HUES48 (cell line): ENCODE results near the gene PAX2.

Source experiments
- H3K27ac ChIP-seq: one replicate; pipeline ENCODE4 v1.7.0; 2013; ENCODE audit warnings: low read depth, low read length, inconsistent platforms
- H3K27me3 ChIP-seq: 2 replicates; pipeline ENCODE4 v1.6.1; 2013; ENCODE audit warnings: mild to moderate bottlenecking, low read length; ENCODE audit not compliant: control insufficient read depth, insufficient read depth
- H3K36me3 ChIP-seq: 2 replicates; pipeline ENCODE4 v1.6.1; 2013; ENCODE audit warnings: low read length; ENCODE audit not compliant: control insufficient read depth, insufficient read depth
- H3K4me1 ChIP-seq: 2 replicates; pipeline ENCODE4 v1.6.1; 2013; ENCODE audit warnings: mild to moderate bottlenecking, low read length; ENCODE audit not compliant: control insufficient read depth, insufficient read depth
- H3K4me3 ChIP-seq: 2 replicates; pipeline ENCODE4 v1.5.1; 2013; ENCODE audit warnings: mild to moderate bottlenecking, low read depth, low read length
- H3K9ac ChIP-seq: 2 replicates; pipeline ENCODE4 v1.6.1; 2013; ENCODE audit warnings: mild to moderate bottlenecking, low read depth, low read length, moderate library complexity
- H3K9me3 ChIP-seq: 2 replicates; pipeline ENCODE4 v1.6.1; 2013; ENCODE audit warnings: low read length; ENCODE audit not compliant: control insufficient read depth, insufficient read depth

Gene PAX2

DNA sequence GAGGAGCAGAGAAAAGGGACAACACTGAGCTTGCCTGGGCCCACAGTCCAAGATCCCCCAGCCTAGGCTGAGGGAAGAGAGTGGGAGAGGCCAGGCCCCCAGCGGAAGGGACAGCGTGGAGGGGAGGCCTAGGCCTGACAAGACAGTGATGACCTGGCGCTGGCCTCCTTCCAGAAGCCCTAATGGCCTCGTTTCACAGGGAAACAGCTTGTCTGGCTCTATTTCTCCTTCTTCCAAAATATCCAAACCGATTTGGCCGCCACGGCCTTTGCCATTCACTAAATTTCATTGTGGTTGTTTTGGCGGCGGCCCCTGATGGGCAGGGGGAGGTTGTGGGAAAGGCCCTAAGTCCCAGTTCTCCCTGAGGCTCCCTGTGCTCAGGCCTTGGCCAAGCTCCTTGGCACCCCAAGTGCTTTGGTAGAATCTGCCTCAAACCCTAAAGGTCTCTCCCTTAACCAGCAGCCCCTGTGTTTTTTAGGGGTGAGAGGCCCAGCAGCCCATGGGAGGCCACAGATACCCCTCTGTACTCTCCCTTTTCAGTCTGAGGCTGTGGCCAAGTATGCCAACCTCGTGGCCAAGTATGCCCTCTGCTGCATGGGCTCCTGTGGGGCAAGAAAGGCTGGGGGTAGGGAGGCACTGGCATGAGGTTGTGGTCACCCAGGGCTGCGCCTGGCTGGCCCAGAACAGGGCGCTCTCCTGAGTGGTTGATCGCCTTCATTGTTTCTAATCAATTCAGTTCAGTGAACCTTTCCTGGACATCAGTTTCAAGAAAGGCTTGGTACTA lies 37.3 kb downstream of the PAX2 start:
- Histone ChIP-seq H3K9ac (no peak overlapping the region), H3K27me3 (peaks cover 21% of the 10 kb centered on the region), H3K9me3 (no peaks in the 10 kb centered on the region), H3K36me3 (no peaks in the 10 kb centered on the region), H3K4me1 (0 out of 2 replicates have a peak, but pooled peaks cover 5% of the 10 kb centered on the region), H3K27ac (no peak overlapping the region), H3K4me3 (no peak overlapping the region)

DNA sequence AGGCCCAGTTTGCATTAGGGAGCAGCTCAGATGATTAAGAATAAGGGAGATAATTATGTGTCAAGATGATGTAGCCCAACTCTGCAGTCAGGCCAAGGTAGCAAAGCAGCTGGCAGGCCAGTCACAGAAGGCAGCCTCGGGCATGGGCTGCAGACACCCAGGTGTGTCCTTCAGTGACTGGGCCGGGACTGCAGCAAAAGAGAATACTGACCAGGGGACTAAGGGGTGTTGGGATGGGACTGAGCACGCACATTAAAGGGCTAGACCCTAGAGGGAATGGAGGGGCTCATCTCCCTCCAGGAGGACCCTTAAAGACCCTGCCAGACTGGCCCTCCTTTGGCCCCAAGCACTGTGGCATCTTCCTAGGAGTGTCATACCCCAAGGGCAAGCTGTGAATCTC lies 38.7 kb downstream of the PAX2 start:
- Histone ChIP-seq H3K4me1 (peaks cover 10% of the 10 kb centered on the region; the same call in 1 of the 2 replicates), H3K9ac (no peak overlapping the region), H3K27ac (no peak overlapping the region), H3K9me3 (no peaks in the 10 kb centered on the region), H3K27me3 (peaks cover 18% of the 10 kb centered on the region), H3K36me3 (no peaks in the 10 kb centered on the region), H3K4me3 (no peak overlapping the region)

- H3K27ac ChIP-seq = no peak overlapping the region
- no peaks in the 10 kb centered on the region for H3K9me3 ChIP-seq
- H3K4me3 ChIP-seq = no peak overlapping the region
- peaks cover 17% of the 10 kb centered on the region; the same call in 1 of the 2 replicates for H3K4me1 ChIP-seq
- no peaks in the 10 kb centered on the region for H3K36me3 ChIP-seq
- peaks cover 5% of the 10 kb centered on the region; the same call in 1 of the 2 replicates for H3K27me3 ChIP-seq
- H3K9ac ChIP-seq = no peak overlapping the region
Observed at GRCh38 chr10:100786591-100786990, 41.2 kb downstream of the PAX2 start.

GRCh38 chr10:100788002-100788903 lies 42.9 kb downstream of the PAX2 start:
- no peak overlapping the region for H3K9ac ChIP-seq
- H3K4me1 ChIP-seq = peaks cover 24% of the 10 kb centered on the region; the same call in 1 of the 2 replicates
- peaks cover 5% of the 10 kb centered on the region; the same call in 1 of the 2 replicates for H3K27me3 ChIP-seq
- H3K9me3 ChIP-seq = no peaks in the 10 kb centered on the region
- H3K36me3 ChIP-seq = no peaks in the 10 kb centered on the region
- H3K27ac ChIP-seq = no peak overlapping the region
- H3K4me3 ChIP-seq = no peak overlapping the region

DNA sequence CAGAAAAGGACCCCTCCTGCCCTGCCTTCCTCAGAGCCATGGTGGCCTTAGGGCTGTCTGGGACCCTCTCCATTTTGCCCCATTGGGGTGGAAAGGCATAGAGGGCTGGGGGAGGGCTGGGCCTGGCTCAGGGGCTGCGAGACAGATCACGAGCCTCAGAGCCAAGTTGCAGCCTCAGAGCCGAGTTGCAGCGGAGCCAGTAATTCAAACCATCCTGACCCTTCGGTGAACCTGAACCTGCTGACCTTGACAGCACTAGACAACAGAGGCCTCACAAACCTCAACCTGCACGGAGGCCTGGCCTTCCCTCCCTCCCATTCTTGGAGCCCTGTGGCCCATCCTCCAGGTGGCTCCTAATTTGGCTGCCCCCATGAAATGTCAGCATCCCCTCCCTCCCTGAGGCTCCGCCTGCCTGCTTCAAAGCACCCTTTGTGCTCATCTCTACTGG lies 45.4 kb downstream of the PAX2 start:
- Histone ChIP-seq H3K36me3 (no peaks in the 10 kb centered on the region), H3K27ac (no peak overlapping the region), H3K4me3 (no peak overlapping the region), H3K4me1 (peaks cover 29% of the 10 kb centered on the region; the same call in 1 of the 2 replicates), H3K9me3 (no peaks in the 10 kb centered on the region), H3K9ac (no peak overlapping the region), H3K27me3 (peaks cover 9% of the 10 kb centered on the region; the same call in 1 of the 2 replicates)

DNA sequence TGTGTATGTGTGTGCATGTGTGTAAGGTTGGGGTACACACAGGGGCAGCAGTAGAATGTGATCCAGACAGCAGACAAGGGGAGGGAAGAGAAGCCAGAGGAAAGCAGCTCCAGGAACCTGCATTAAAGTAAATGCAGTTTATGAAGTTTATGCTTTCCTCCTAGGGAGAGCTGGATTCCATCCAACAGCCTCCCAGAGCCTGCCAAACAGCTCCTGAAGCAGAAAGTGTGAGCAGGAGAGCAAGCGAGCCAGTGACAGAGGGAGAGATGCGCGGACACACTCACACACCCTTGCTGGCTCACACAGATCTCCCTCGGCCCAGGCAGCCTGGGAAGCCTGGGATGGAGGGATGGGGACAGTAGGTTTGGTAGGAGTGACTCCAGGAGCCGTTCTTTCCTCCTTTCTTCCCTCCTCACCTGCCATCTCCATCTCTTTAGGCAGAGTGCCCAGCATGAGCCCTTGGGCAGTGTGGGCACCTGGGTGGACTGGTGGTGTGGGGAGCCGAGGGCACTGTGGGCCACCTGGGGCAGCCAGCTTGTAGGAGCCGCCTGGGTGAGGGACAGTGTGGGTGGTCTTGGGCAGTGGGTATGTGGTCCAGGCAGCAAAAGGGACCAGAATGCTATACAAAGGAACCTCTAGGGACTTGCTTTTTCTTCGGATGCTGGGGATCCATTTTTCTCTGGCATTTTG lies 46.1 kb downstream of the PAX2 start:
- H3K9ac ChIP-seq = no peak overlapping the region
- no peaks in the 10 kb centered on the region for H3K9me3 ChIP-seq
- H3K36me3 ChIP-seq = no peaks in the 10 kb centered on the region
- H3K27ac ChIP-seq = no peak overlapping the region
- no peak overlapping the region for H3K4me3 ChIP-seq
- H3K27me3 ChIP-seq = peaks cover 8% of the 10 kb centered on the region; the same call in 1 of the 2 replicates
- peaks cover 29% of the 10 kb centered on the region; the same call in 1 of the 2 replicates for H3K4me1 ChIP-seq

DNA sequence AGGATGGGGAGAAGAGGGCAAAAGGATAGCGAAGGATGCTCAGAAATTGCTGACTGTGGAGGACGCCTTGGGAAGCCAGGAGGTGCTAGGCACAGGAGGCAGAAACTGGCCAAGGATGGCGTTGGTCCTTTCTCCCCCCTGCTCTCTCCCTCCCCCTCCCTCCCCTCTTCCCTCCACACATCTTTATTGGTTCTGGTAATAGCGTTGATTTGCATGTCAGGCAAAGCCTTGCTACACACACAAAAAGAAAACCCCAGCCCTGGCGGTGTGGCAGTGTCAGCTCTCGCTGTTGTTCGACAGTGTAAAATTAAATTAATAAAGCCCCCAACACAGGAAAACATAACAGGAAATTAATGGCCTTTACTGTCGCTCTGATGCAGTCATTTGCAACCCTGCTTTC lies 47.2 kb downstream of the PAX2 start:
- peaks cover 8% of the 10 kb centered on the region; the same call in 1 of the 2 replicates for H3K27me3 ChIP-seq
- H3K36me3 ChIP-seq = no peaks in the 10 kb centered on the region
- H3K9ac ChIP-seq = no peak overlapping the region
- H3K9me3 ChIP-seq = no peaks in the 10 kb centered on the region
- H3K4me1 ChIP-seq = peaks cover 26% of the 10 kb centered on the region; the same call in 1 of the 2 replicates
- no peak overlapping the region for H3K4me3 ChIP-seq
- H3K27ac ChIP-seq = no peak overlapping the region

DNA sequence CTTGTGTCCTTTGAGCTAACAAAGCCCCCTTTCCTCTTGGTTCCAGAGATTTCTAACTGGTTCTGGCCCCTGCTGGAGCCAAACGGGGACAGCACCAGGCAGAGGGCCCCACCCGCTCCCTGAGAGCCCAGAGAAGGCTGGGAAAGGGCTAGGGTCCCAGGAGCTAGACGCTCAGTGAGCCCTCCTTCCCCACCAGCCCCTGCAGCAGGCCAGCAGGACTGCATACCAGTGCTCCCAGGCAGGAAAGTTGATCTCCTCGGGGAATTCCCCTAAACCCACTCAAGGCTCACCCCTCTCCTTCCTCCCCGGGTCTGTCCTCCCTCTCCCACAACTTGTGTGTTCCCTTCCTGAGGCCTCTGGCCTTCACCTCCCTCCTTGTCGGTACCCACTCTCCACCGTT lies 47.7 kb downstream of the PAX2 start:
- Histone ChIP-seq H3K4me3 (no peak overlapping the region), H3K4me1 (peaks cover 21% of the 10 kb centered on the region; the same call in 1 of the 2 replicates), H3K27ac (no peak overlapping the region), H3K36me3 (no peaks in the 10 kb centered on the region), H3K27me3 (peaks cover 8% of the 10 kb centered on the region; the same call in 1 of the 2 replicates), H3K9ac (no peak overlapping the region), H3K9me3 (no peaks in the 10 kb centered on the region)

- Histone ChIP-seq H3K27me3 (peaks cover 23% of the 10 kb centered on the region), H3K36me3 (no peaks in the 10 kb centered on the region), H3K9ac (no peak overlapping the region), H3K9me3 (no peaks in the 10 kb centered on the region), H3K4me3 (no peak overlapping the region), H3K4me1 (0 out of 2 replicates have a peak, but pooled peaks cover 6% of the 10 kb centered on the region), H3K27ac (no peak overlapping the region)
Observed at GRCh38 chr10:100799881-100800280, 54.5 kb downstream of the PAX2 start.

DNA sequence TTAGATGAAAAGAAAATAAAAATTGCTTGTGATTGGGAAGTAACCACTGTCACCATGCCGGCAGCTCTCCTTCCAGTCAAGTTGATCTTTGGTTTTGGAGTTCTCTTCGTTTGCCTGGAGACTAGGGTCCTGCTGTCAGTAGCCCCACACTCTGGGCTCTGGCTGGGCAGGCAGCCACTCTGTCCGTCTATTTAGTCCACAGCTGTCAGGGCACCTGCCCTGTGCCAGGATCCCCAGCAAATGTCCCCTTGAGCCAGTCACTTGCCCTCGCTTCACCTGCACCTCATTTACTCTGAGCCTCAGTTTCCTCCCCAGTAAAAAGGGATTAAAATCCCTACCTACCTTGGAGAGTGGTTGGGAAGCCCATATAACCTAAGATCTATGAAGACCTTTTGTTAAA lies 55.5 kb downstream of the PAX2 start:
- Histone ChIP-seq H3K36me3 (no peaks in the 10 kb centered on the region), H3K9ac (no peak overlapping the region), H3K27me3 (peaks cover 23% of the 10 kb centered on the region), H3K9me3 (no peaks in the 10 kb centered on the region), H3K4me3 (no peak overlapping the region), H3K27ac (no peak overlapping the region), H3K4me1 (0 out of 2 replicates have a peak, but pooled peaks cover 6% of the 10 kb centered on the region)
